Mesenchymal stem cell (in vitro differentiated cells and primary cell): ENCODE measurements around the gene ATE1.

Source experiments
- DNase-seq: peaks from one replicate; pipeline ENCODE4 v3.0.0-alpha.2; 2013
- H2AFZ ChIP-seq: one replicate; pipeline ENCODE4 v1.6.1; 2013; ENCODE audit warnings: low read depth, mild to moderate bottlenecking, control low read depth, inconsistent platforms, low read length, moderate library complexity
- H2AK5ac ChIP-seq: 2 replicates; pipeline ENCODE4 v1.6.1; 2013; ENCODE audit warnings: low read length, moderate library complexity, mild to moderate bottlenecking, inconsistent platforms; ENCODE audit not compliant: severe bottlenecking
- H2BK120ac ChIP-seq: one replicate; pipeline ENCODE4 v1.6.1; 2013; ENCODE audit warnings: low read depth, mild to moderate bottlenecking, inconsistent platforms, low read length, moderate library complexity
- H2BK12ac ChIP-seq, 2 experiments: one replicate each; pipeline ENCODE4 v1.6.1; 2013; ENCODE audit warnings: inconsistent platforms in 2 of 2, low read length in 2 of 2, mild to moderate bottlenecking in 2 of 2, moderate library complexity in 2 of 2, control low read depth in 1 of 2
- H2BK15ac ChIP-seq: one replicate; pipeline ENCODE4 v1.6.1; 2013; ENCODE audit warnings: mild to moderate bottlenecking, low read depth, inconsistent platforms; ENCODE audit not compliant: poor library complexity, severe bottlenecking
- H2BK5ac ChIP-seq: 2 replicates; pipeline ENCODE4 v1.6.1; 2013; ENCODE audit warnings: low read depth, mild to moderate bottlenecking, low read length, control low read depth, inconsistent platforms; ENCODE audit not compliant: poor library complexity, severe bottlenecking
- H3K14ac ChIP-seq, 2 experiments: one replicate each; pipeline ENCODE4 v1.6.1; 2013; ENCODE audit warnings: inconsistent platforms in 2 of 2, low read length in 2 of 2, control low read depth in 1 of 2, mild to moderate bottlenecking in 1 of 2, moderate library complexity in 1 of 2
- H3K18ac ChIP-seq, 2 experiments: one replicate each; pipeline ENCODE4 v1.6.1; 2013; ENCODE audit warnings: inconsistent platforms in 2 of 2, low read length in 2 of 2, control low read depth in 1 of 2, low read depth in 1 of 2, mild to moderate bottlenecking in 1 of 2
- H3K23ac ChIP-seq, 2 experiments: one replicate each; pipeline ENCODE4 v1.6.1; 2013; ENCODE audit warnings: inconsistent platforms in 2 of 2, low read length in 2 of 2, mild to moderate bottlenecking in 2 of 2, moderate library complexity in 2 of 2, control low read depth in 1 of 2
- H3K27ac ChIP-seq: 2 replicates; pipeline ENCODE4 v1.5.1; 2013; ENCODE audit warnings: mild to moderate bottlenecking, moderate library complexity, low read length, control low read depth, inconsistent platforms; ENCODE audit not compliant: poor library complexity, severe bottlenecking
- H3K27me3 ChIP-seq, 2 experiments: 2 replicates each; pipeline versions ENCODE4 v1.6.1 to v1.7.0; 2013; ENCODE audit warnings: low read length in 2 of 2, mild to moderate bottlenecking in 2 of 2, moderate library complexity in 2 of 2, control low read depth in 1 of 2, inconsistent platforms in 1 of 2; ENCODE audit not compliant: control insufficient read depth in 1 of 2, insufficient read depth in 1 of 2
- H3K36me3 ChIP-seq, 2 experiments: 2 replicates each; pipeline versions ENCODE4 v1.6.1 to v1.7.0; 2013; ENCODE audit warnings: low read length in 2 of 2, control low read depth in 1 of 2, inconsistent platforms in 1 of 2, low read depth in 1 of 2, mild to moderate bottlenecking in 1 of 2; ENCODE audit not compliant: insufficient read depth in 2 of 2, control insufficient read depth in 1 of 2
- H3K4ac ChIP-seq, 2 experiments: one replicate each; pipeline ENCODE4 v1.6.1; 2013; ENCODE audit warnings: inconsistent platforms in 2 of 2, low read length in 2 of 2, mild to moderate bottlenecking in 2 of 2, moderate library complexity in 2 of 2, control low read depth in 1 of 2, low read depth in 1 of 2
- H3K4me1 ChIP-seq: 2 replicates; pipeline ENCODE4 v1.6.1; 2013; ENCODE audit warnings: low read depth, low read length, control low read depth; ENCODE audit not compliant: control insufficient read depth, insufficient read depth
- H3K4me2 ChIP-seq: 2 replicates; pipeline ENCODE4 v1.6.1; 2013; ENCODE audit warnings: low read length, mild to moderate bottlenecking, inconsistent platforms; ENCODE audit not compliant: poor library complexity, severe bottlenecking
- H3K4me3 ChIP-seq, 2 experiments: 2 replicates each; pipeline versions ENCODE4 v1.5.1 to v1.7.0; 2013; ENCODE audit warnings: low read length in 2 of 2, mild to moderate bottlenecking in 2 of 2, control low read depth in 1 of 2, low read depth in 1 of 2; ENCODE audit not compliant: insufficient read depth in 1 of 2
- H3K79me1 ChIP-seq: replicated peaks from 2 replicates; pipeline ENCODE4 v1.6.1; 2013; ENCODE audit warnings: mild to moderate bottlenecking, control low read depth, low read length, inconsistent platforms; ENCODE audit not compliant: poor library complexity, severe bottlenecking
- H3K9ac ChIP-seq: 2 replicates; pipeline ENCODE4 v1.7.0; 2013; ENCODE audit warnings: mild to moderate bottlenecking, low read length, moderate library complexity
- H3K9me3 ChIP-seq: 2 replicates; pipeline ENCODE4 v1.7.0; 2013; ENCODE audit warnings: mild to moderate bottlenecking, low read length; ENCODE audit not compliant: control insufficient read depth
- H4K8ac ChIP-seq: one replicate; pipeline ENCODE4 v1.6.1; 2013; ENCODE audit warnings: inconsistent platforms, mild to moderate bottlenecking, low read length, moderate library complexity
- H4K91ac ChIP-seq: one replicate; pipeline ENCODE4 v1.6.1; 2013; ENCODE audit warnings: mild to moderate bottlenecking, low read length, inconsistent platforms
- WGBS: methylation state at CpG from one replicate; pipeline ENCODE4 v1.1.7; 2013; ENCODE audit warnings: mixed read lengths; 5-methylcytosine and 5-hydroxymethylcytosine counted together

ATE1 gene

DNA sequence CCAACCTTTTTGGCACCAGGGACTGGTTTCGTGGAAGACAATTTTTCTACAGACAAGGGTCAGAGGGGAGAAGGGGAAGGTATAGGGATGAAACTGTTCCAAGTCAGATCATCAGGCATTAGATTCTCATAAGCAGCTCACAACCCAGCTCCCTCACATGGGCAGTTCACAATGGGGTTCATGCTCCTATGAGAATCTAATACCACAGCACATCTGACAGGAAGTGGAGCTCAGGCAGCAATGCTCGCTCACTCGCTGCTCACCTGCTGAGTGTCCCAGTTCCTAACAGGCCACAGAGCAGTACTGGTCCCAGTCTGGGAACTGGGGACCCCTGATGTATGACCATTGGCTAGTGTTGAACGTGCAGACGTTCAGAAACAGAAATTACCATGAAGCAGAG is 63.7 kb downstream of the ATE1 start:
- Histone ChIP-seq H3K27ac (no peak overlapping the region), H4K8ac (no peak overlapping the region), H3K4me3 (no peak overlapping the region), H2BK12ac (no peak overlapping the region), H3K36me3 (peaks cover 5 to 26% of the 10 kb centered on the region in 2 experiments), H3K14ac (no peak overlapping the region), H3K4me2 (no peak overlapping the region), H3K4me1 (no peaks in the 10 kb centered on the region), H3K18ac (no peak overlapping the region), H3K23ac (no peak overlapping the region), H2BK5ac (no peak overlapping the region), H2BK15ac (no peak overlapping the region), H3K79me1 (peaks cover 13% of the 10 kb centered on the region), H3K9ac (no peak overlapping the region), H2BK120ac (no peak overlapping the region), H2AFZ (no peak overlapping the region), H3K27me3 (no peaks in the 10 kb centered on the region), H4K91ac (no peak overlapping the region), H2AK5ac (no peak overlapping the region), H3K9me3 (no peaks in the 10 kb centered on the region), H3K4ac (no peak overlapping the region)
- DNase-seq = no peak
- WGBS = 80% methylated on average over 3 of the region's 5 CpGs

GRCh38 chr10:121862649-121863048 is 65.2 kb downstream of the ATE1 start:
- peaks cover 5 to 18% of the 10 kb centered on the region in 2 experiments for H3K36me3 ChIP-seq
- no peaks in the 10 kb centered on the region for H3K27me3 ChIP-seq
- H3K4me1 ChIP-seq = no peaks in the 10 kb centered on the region
- no peak overlapping the region for H3K9ac ChIP-seq
- H2BK15ac ChIP-seq = no peak overlapping the region
- no peak overlapping the region for H2BK12ac ChIP-seq
- no peak overlapping the region for H2BK120ac ChIP-seq
- no peak overlapping the region for H3K4me2 ChIP-seq
- H2BK5ac ChIP-seq = no peak overlapping the region
- no peak overlapping the region for H3K4ac ChIP-seq
- no peak overlapping the region for H3K27ac ChIP-seq
- H4K8ac ChIP-seq = no peak overlapping the region
- H3K79me1 ChIP-seq = peaks cover 15% of the 10 kb centered on the region
- no peak overlapping the region for H2AK5ac ChIP-seq
- H3K9me3 ChIP-seq = no peaks in the 10 kb centered on the region
- WGBS = 99% methylated on average over 3 of the region's 4 CpGs
- H3K4me3 ChIP-seq = no peak overlapping the region
- DNase-seq = no peak
- no peak overlapping the region for H3K18ac ChIP-seq
- no peak overlapping the region for H2AFZ ChIP-seq
- H4K91ac ChIP-seq = no peak overlapping the region
- no peak overlapping the region for H3K14ac ChIP-seq
- no peak overlapping the region for H3K23ac ChIP-seq

GRCh38 chr10:121862042-121862441 is 65.8 kb downstream of the ATE1 start:
- H3K9me3 ChIP-seq = no peaks in the 10 kb centered on the region
- no peak overlapping the region for H2BK15ac ChIP-seq
- H3K4me1 ChIP-seq = no peaks in the 10 kb centered on the region
- peaks cover 15% of the 10 kb centered on the region for H3K79me1 ChIP-seq
- no peak overlapping the region for H3K4me2 ChIP-seq
- H2BK5ac ChIP-seq = no peak overlapping the region
- H2AFZ ChIP-seq = no peak overlapping the region
- H2AK5ac ChIP-seq = no peak overlapping the region
- H4K91ac ChIP-seq = no peak overlapping the region
- no peak overlapping the region for H3K4ac ChIP-seq
- peaks cover 5 to 18% of the 10 kb centered on the region in 2 experiments for H3K36me3 ChIP-seq
- no peak for DNase-seq
- no peak overlapping the region for H3K9ac ChIP-seq
- H3K14ac ChIP-seq = no peak overlapping the region
- H3K23ac ChIP-seq = no peak overlapping the region
- H3K4me3 ChIP-seq = no peak overlapping the region
- 95% methylated on average over 6 of the region's 7 CpGs for WGBS
- no peak overlapping the region for H3K18ac ChIP-seq
- H3K27ac ChIP-seq = no peak overlapping the region
- H2BK12ac ChIP-seq = no peak overlapping the region
- H2BK120ac ChIP-seq = no peak overlapping the region
- H4K8ac ChIP-seq = no peak overlapping the region
- H3K27me3 ChIP-seq = no peaks in the 10 kb centered on the region

- no peak overlapping the region for H2BK120ac ChIP-seq
- no peak overlapping the region for H3K18ac ChIP-seq
- no peak overlapping the region for H2AK5ac ChIP-seq
- no peak overlapping the region for H4K91ac ChIP-seq
- no peak overlapping the region for H2AFZ ChIP-seq
- H4K8ac ChIP-seq = no peak overlapping the region
- H2BK5ac ChIP-seq = no peak overlapping the region
- no peaks in the 10 kb centered on the region for H3K4me1 ChIP-seq
- no peak overlapping the region for H3K14ac ChIP-seq
- no peak for DNase-seq
- no peak overlapping the region for H3K4ac ChIP-seq
- peaks cover 5 to 16% of the 10 kb centered on the region in 2 experiments for H3K36me3 ChIP-seq
- H3K4me3 ChIP-seq = no peak overlapping the region
- H3K4me2 ChIP-seq = no peak overlapping the region
- H3K9me3 ChIP-seq = no peaks in the 10 kb centered on the region
- H2BK15ac ChIP-seq = no peak overlapping the region
- no peak overlapping the region for H3K23ac ChIP-seq
- peaks cover 14% of the 10 kb centered on the region for H3K79me1 ChIP-seq
- H3K9ac ChIP-seq = no peak overlapping the region
- H3K27ac ChIP-seq = no peak overlapping the region
- no peaks in the 10 kb centered on the region for H3K27me3 ChIP-seq
- no peak overlapping the region for H2BK12ac ChIP-seq
- 96% methylated on average over 3 of the region's 3 CpGs for WGBS
Measured at GRCh38 chr10:121860810-121861209, 67.0 kb downstream of the ATE1 start.
